CD4-positive, alpha-beta memory T cell (primary cell): ENCODE data around the gene PPP6R1. TPM values are rescaled to one million over a fixed set of nuclear protein-coding genes. Genes with fewer than 3 reads are reported as not detected.

Experiments used
- CTCF ChIA-PET: fragments of 350-600 bp; sonication (Branson Sonifier 250); formaldehyde crosslinking; loops from one replicate; lab custom pipeline; 2021; ENCODE audit warnings: inconsistent platforms; ENCODE audit not compliant: partially characterized antibody; lab: Charles Lee
- POLR2A ChIA-PET: fragments of 350-600 bp; sonication (Branson Sonifier 250); formaldehyde crosslinking; loops from one replicate; lab custom pipeline; 2021; ENCODE audit not compliant: partially characterized antibody; lab: Charles Lee
- DNase-seq, 5 donors: peaks; one replicate each; pipeline versions ENCODE4 v3.0.0 to v3.0.0-alpha.2; 2020 to 2022; ENCODE audit warnings: mixed read lengths in 1 of 5
- H3K27ac ChIP-seq: one replicate; pipeline ENCODE4 v1.7.0; 2013; ENCODE audit warnings: low read depth, low read length
- H3K27me3 ChIP-seq: 2 replicates; pipeline ENCODE4 v1.7.0; 2013; ENCODE audit warnings: mild to moderate bottlenecking, low read length, moderate library complexity; ENCODE audit not compliant: insufficient read depth
- H3K36me3 ChIP-seq: 2 replicates; pipeline ENCODE4 v1.7.0; 2013; ENCODE audit warnings: mild to moderate bottlenecking, low read length, moderate library complexity; ENCODE audit not compliant: insufficient read depth
- H3K4me1 ChIP-seq: 2 replicates; pipeline ENCODE4 v1.7.0; 2013; ENCODE audit warnings: mild to moderate bottlenecking, low read length, moderate library complexity; ENCODE audit not compliant: insufficient read depth
- H3K4me3 ChIP-seq, 2 donors: one replicate each; pipeline ENCODE4 v1.7.0; 2013; ENCODE audit warnings: low read length in 2 of 2, mild to moderate bottlenecking in 1 of 2
- H3K9me3 ChIP-seq, 2 donors: one replicate each; pipeline ENCODE4 v1.7.0; 2013; ENCODE audit warnings: low read length in 2 of 2, control low read depth in 1 of 2; ENCODE audit not compliant: control insufficient read depth in 1 of 2
- H3K27ac Mint-ChIP-seq, 7 donors: one replicate each; pipeline ENCODE4 v1.8.0; 2020 to 2021; ENCODE audit warnings: mixed read lengths in 7 of 7, mild to moderate bottlenecking in 6 of 7, inconsistent platforms in 3 of 7, moderate library complexity in 3 of 7
- H3K27me3 Mint-ChIP-seq, 2 donors: one replicate each; pipeline ENCODE4 v1.8.0; 2020 to 2021; ENCODE audit warnings: mixed read lengths in 2 of 2
- H3K36me3 Mint-ChIP-seq, 2 donors: one replicate each; pipeline ENCODE4 v1.8.0; 2020 to 2021; ENCODE audit warnings: mixed read lengths in 2 of 2, inconsistent platforms in 1 of 2, mild to moderate bottlenecking in 1 of 2
- H3K4me1 Mint-ChIP-seq, 4 donors: one replicate each; pipeline ENCODE4 v1.8.0; 2020 to 2021; ENCODE audit warnings: mixed read lengths in 4 of 4, mild to moderate bottlenecking in 1 of 4
- H3K4me3 Mint-ChIP-seq, 8 donors: one replicate each; pipeline ENCODE4 v1.8.0; 2020 to 2021; ENCODE audit warnings: mixed read lengths in 8 of 8, mild to moderate bottlenecking in 7 of 8, moderate library complexity in 6 of 8, inconsistent platforms in 3 of 8
- H3K9me3 Mint-ChIP-seq, 8 donors: one replicate each; pipeline ENCODE4 v1.8.0; 2020 to 2021; ENCODE audit warnings: mixed read lengths in 8 of 8, mild to moderate bottlenecking in 5 of 8, inconsistent platforms in 3 of 8, moderate library complexity in 1 of 8
- intact Hi-C: fragments of 100-400 bp; cut with micrococcal nuclease; formaldehyde crosslinking; loops from one replicate; pipeline ENCODE4 v1.15.1; 2023
- polyA plus RNA-seq, 2 donors: library from polyadenylated mRNA; unstranded; fragments of 300-500 nt; fragmentation: Illumina TruSeq; gene quantifications; one replicate each; pipeline ENCODE4 v1.2.3, GENCODE V29; 2021
- total RNA-seq, 2 experiments: library from RNA; stranded (reverse); gene quantifications; one replicate each; pipeline ENCODE4 v1.2.3, GENCODE V29; 2021

PPP6R1 gene
- total and polyA plus RNA-seq, 4 experiments from 2014 or later = 22.9 to 162 (median 134) TPM

DNA sequence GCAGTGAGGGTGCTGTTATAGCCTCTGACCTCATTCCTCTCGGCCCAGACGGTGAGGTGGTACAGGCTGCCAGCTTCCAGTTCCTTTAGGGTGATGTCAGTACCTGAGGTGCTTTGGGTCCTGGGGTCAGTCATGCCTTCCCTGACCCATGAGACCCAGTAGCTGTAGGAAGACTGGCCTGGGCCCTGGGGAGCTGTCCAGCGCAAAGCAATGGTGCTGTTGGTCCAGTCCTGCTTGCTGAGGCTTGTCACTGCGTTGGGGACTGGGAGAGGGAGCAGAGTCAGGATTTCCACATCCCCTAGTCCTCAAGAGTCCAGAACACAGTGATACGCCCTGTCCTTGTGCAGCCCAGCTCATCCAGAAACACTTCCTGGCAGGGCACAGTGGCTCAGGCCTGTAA, 60.2 kb downstream of the PPP6R1 start:
- Mint-ChIP-seq H3K9me3 (peaks cover 0 to 2% (median 0%) of the 10 kb centered on the region in 8 donors), H3K27me3 (peaks cover 7 to 8% of the 10 kb centered on the region in 2 donors), H3K4me3 (no peak overlapping the region), H3K4me1 (no peaks in the 10 kb centered on the region), H3K36me3 (no peaks in the 10 kb centered on the region), H3K27ac (no peak overlapping the region)
- Histone ChIP-seq H3K36me3 (no peaks in the 10 kb centered on the region), H3K9me3 (no peaks in the 10 kb centered on the region), H3K4me1 (no peaks in the 10 kb centered on the region), H3K27ac (no peak overlapping the region), H3K4me3 (no peak overlapping the region), H3K27me3 (no peaks in the 10 kb centered on the region)
- CTCF ChIA-PET = interaction anchor here (0.6 to 1.0 kb wide), 2 partner anchors 93 to 270 kb away, joined by 3 read pairs; no protein-coding TSS in a partner anchor
- POLR2A ChIA-PET = no interaction called here
- intact Hi-C loops = no loop called here
- DNase-seq = no peak

DNA sequence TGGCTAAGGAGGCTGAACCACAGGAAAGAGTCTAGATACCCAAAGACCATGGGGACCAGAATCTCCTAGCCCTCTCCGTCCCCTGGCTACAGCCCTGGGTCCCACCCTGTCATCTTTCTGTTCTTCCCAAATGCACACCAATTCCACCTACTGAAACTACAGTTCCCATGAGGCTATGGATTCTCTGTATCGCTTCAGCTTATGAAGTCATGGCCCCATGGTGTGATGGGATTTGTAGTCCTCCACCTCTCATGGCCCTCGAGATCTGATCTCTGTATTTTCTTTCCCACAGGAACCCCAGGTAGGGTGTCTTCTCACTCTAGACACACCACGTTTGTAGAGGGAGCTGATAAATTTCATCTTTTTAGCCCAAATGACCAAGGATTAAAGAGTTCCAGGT, 61.3 kb downstream of the PPP6R1 start:
- Histone ChIP-seq H3K36me3 (no peaks in the 10 kb centered on the region), H3K4me3 (no peak overlapping the region), H3K27me3 (no peaks in the 10 kb centered on the region), H3K9me3 (no peaks in the 10 kb centered on the region), H3K27ac (no peak overlapping the region), H3K4me1 (no peaks in the 10 kb centered on the region)
- H3K4me1 Mint-ChIP-seq = no peaks in the 10 kb centered on the region
- H3K36me3 Mint-ChIP-seq = no peaks in the 10 kb centered on the region
- intact Hi-C loops = no loop called here
- ChIA-PET POLR2A (no interaction called here), CTCF (interaction anchor here (1.0 kb wide), 1 partner anchor 94 kb away, joined by 3 read pairs; no protein-coding TSS in a partner anchor)
- H3K27ac Mint-ChIP-seq = no peak overlapping the region
- no peak for DNase-seq
- H3K4me3 Mint-ChIP-seq = no peak overlapping the region
- peaks cover 10 to 12% of the 10 kb centered on the region in 2 donors for H3K27me3 Mint-ChIP-seq
- H3K9me3 Mint-ChIP-seq = peaks cover 0 to 2% (median 0%) of the 10 kb centered on the region in 8 donors

DNA sequence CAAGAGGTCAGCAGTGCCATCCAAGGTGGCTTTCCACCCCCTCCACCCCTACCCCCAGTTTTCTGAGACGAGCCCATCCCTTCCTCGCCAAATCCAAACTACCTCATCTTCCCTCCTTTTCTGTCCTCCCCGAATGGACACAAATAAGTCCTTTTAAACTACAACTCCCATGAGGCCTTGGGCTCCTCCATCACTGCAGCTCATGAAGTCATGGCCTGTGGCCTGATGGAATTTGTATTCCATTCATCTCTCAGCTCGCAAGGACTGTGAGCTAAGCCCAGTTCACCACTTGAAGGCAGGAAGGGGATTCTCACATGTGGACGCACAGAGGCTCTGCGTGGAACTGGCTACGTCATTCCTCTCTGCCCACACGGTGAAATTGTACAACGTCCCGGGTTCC, 62.0 kb downstream of the PPP6R1 start:
- H3K9me3 Mint-ChIP-seq = peaks cover 0 to 2% (median 0%) of the 10 kb centered on the region in 8 donors
- no peak overlapping the region for H3K27ac ChIP-seq
- H3K4me3 Mint-ChIP-seq = peak overlapping the region in 1 of 8 donors; percentile 50
- H3K4me1 ChIP-seq = no peaks in the 10 kb centered on the region
- H3K36me3 ChIP-seq = no peaks in the 10 kb centered on the region
- no peaks in the 10 kb centered on the region for H3K27me3 ChIP-seq
- no peak overlapping the region for H3K4me3 ChIP-seq
- intact Hi-C loops = no loop called here
- no peaks in the 10 kb centered on the region for H3K36me3 Mint-ChIP-seq
- peaks cover 11 to 13% of the 10 kb centered on the region in 2 donors for H3K27me3 Mint-ChIP-seq
- no peak overlapping the region for H3K27ac Mint-ChIP-seq
- ChIA-PET CTCF (no interaction called here), POLR2A (no interaction called here)
- H3K9me3 ChIP-seq = no peaks in the 10 kb centered on the region
- H3K4me1 Mint-ChIP-seq = no peaks in the 10 kb centered on the region
- DNase-seq = no peak

DNA sequence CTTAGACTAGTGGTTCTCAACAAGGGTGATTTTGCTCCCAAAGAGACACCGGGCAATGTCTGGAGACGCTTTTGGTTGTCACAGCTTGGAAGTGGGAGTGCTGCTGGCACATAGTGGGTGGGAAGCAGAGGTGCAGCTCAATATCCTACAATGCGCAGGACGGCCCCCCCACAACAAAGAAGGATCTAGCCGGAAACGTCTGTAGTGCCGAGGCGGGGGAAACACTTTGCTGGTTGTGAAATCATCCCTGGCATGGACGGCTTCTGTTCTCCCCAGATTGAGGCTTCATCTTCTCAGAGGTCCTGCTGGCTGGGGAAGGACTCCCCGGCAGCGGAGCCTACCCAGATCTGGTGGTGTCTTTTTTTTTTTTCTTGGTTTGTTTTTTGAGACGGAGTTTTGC, 65.3 kb downstream of the PPP6R1 start:
- Mint-ChIP-seq H3K4me1 (peaks cover 0 to 7% (median 4%) of the 10 kb centered on the region in 4 donors), H3K4me3 (no peak overlapping the region), H3K36me3 (no peaks in the 10 kb centered on the region), H3K27me3 (peaks cover 8 to 11% of the 10 kb centered on the region in 2 donors), H3K9me3 (peaks cover 0 to 2% (median 0%) of the 10 kb centered on the region in 8 donors), H3K27ac (no peak overlapping the region)
- no peak overlapping the region for H3K27ac ChIP-seq
- intact Hi-C loops = no loop called here
- H3K36me3 ChIP-seq = no peaks in the 10 kb centered on the region
- H3K4me3 ChIP-seq = no peak overlapping the region
- DNase-seq = no peak
- H3K27me3 ChIP-seq = no peaks in the 10 kb centered on the region
- no peaks in the 10 kb centered on the region for H3K4me1 ChIP-seq
- H3K9me3 ChIP-seq = no peaks in the 10 kb centered on the region
- ChIA-PET POLR2A (no interaction called here), CTCF (no interaction called here)

- Histone ChIP-seq H3K9me3 (no peaks in the 10 kb centered on the region), H3K4me3 (no peak overlapping the region), H3K27ac (no peak overlapping the region), H3K4me1 (no peaks in the 10 kb centered on the region), H3K27me3 (no peaks in the 10 kb centered on the region), H3K36me3 (no peaks in the 10 kb centered on the region)
- H3K36me3 Mint-ChIP-seq = no peaks in the 10 kb centered on the region
- H3K27me3 Mint-ChIP-seq = peaks cover 9 to 17% of the 10 kb centered on the region in 2 donors
- intact Hi-C loops = no loop called here
- DNase-seq = no peak
- ChIA-PET CTCF (no interaction called here), POLR2A (no interaction called here)
- peak overlapping the region in 3 of 7 donors; percentile 19 to 70 (median 30) for H3K27ac Mint-ChIP-seq
- H3K9me3 Mint-ChIP-seq = no peaks in the 10 kb centered on the region
- no peak overlapping the region for H3K4me3 Mint-ChIP-seq
- peaks cover 0 to 9% (median 5%) of the 10 kb centered on the region in 4 donors for H3K4me1 Mint-ChIP-seq
Measured at GRCh38 chr19:55189403-55189835, 69.4 kb downstream of the PPP6R1 start.

GRCh38 chr19:55188625-55189024, 70.2 kb downstream of the PPP6R1 start:
- no peak for DNase-seq
- H3K27ac Mint-ChIP-seq = peak overlapping the region in 1 of 7 donors; percentile 1
- CTCF ChIA-PET = no interaction called here

DNA sequence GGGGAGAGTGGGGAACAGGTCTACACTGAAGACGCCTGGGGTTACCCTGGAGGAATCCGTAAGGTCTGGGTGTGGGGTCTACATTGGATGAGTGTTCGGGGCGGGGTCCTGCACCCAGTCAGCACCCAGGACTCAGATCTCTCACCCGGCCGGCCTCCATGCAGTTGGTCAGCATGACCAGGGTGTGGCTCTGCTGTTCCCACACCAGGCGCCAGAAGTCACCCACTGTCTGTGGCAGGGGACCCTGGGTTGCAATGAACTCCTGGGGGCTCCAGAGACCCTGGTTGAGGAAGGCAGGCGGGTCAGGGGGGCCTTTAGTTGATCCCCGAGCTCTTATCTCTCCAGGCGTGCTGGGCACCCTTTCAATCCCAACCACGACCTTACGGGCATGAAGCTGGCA, 72.7 kb downstream of the PPP6R1 start:
- POLR2A ChIA-PET = no interaction called here
- Mint-ChIP-seq H3K36me3 (no peaks in the 10 kb centered on the region), H3K27me3 (peaks cover 10 to 26% of the 10 kb centered on the region in 2 donors), H3K27ac (no peak overlapping the region), H3K4me1 (peaks cover 0 to 9% (median 5%) of the 10 kb centered on the region in 4 donors), H3K9me3 (no peaks in the 10 kb centered on the region), H3K4me3 (no peak overlapping the region)
- CTCF ChIA-PET = no interaction called here
- Histone ChIP-seq H3K9me3 (no peaks in the 10 kb centered on the region), H3K4me1 (no peaks in the 10 kb centered on the region), H3K36me3 (no peaks in the 10 kb centered on the region), H3K27ac (no peak overlapping the region), H3K27me3 (peaks cover 9% of the 10 kb centered on the region), H3K4me3 (no peak overlapping the region)
- intact Hi-C loops = no loop called here
- no peak for DNase-seq

More at GRCh38 chr19:55188625-55189024, 70.2 kb downstream of the PPP6R1 start:
- Histone ChIP-seq H3K4me1 (no peaks in the 10 kb centered on the region), H3K4me3 (no peak overlapping the region), H3K36me3 (no peaks in the 10 kb centered on the region), H3K9me3 (no peaks in the 10 kb centered on the region), H3K27ac (no peak overlapping the region), H3K27me3 (no peaks in the 10 kb centered on the region)
- intact Hi-C loops = no loop called here
- POLR2A ChIA-PET = no interaction called here
- H3K36me3 Mint-ChIP-seq = no peaks in the 10 kb centered on the region
- peak overlapping the region in 1 of 8 donors; percentile 23 for H3K4me3 Mint-ChIP-seq
- H3K4me1 Mint-ChIP-seq = peaks cover 0 to 9% (median 5%) of the 10 kb centered on the region in 4 donors
- H3K9me3 Mint-ChIP-seq = no peaks in the 10 kb centered on the region
- peaks cover 13 to 21% of the 10 kb centered on the region in 2 donors for H3K27me3 Mint-ChIP-seq
